Activated effector memory CD4-positive, alpha-beta T cell treated with anti-CD3 and anti-CD28 coated beads, Interleukin-2, amount 50 U/mL, for 16 hours (primary cell): ENCODE measurements around the gene SLC22A12.

Experiments
- DNase-seq: peaks from one replicate; pipeline ENCODE4 v3.0.0-alpha.2; 2020

The SLC22A12 gene

DNA sequence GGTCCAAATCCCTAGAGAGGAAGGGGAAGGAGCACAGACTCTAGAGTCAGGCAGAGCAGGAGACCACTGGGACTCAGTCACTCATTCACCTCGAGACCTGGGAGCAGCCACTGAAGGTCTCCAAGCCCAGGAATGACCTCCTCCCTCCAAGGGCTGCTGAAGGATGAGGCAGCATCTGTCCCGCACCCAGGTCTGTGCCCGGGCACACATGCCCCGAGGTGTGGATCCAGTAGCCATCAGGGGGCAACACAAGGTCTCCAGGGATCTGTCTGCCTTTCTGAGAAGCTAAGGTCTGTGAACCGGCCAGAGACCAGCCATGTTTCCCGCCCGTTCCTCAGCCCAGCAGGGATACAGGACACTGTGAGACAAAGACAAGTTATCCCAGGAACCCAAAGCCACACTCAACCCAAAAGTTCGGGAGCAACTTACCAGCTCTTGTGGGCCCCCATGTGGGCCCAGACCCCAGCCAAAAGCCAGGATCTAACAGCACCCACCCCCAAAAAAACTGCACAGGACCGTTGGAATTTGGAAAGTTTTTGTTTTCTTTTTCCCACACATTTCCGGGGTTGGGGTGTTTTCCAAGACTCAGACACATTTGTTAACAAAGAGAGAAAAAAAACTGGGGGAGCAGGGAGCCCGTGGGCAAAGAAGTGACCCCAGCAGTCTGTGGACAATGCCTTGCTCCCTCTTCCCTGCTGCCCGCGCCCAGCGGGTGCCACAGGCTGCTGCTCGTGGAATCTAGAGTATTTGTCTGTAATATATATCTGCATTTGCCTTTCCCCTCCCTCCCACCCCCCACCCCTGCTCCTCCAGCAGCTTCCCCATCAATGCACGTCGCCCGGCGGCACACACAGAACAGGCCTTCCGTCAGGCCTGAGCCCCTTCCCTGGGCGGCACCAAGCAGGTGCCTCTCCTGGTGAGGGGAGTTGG lies 14.9 kb downstream of the SLC22A12 start:
- DNase-seq: no peak

DNA sequence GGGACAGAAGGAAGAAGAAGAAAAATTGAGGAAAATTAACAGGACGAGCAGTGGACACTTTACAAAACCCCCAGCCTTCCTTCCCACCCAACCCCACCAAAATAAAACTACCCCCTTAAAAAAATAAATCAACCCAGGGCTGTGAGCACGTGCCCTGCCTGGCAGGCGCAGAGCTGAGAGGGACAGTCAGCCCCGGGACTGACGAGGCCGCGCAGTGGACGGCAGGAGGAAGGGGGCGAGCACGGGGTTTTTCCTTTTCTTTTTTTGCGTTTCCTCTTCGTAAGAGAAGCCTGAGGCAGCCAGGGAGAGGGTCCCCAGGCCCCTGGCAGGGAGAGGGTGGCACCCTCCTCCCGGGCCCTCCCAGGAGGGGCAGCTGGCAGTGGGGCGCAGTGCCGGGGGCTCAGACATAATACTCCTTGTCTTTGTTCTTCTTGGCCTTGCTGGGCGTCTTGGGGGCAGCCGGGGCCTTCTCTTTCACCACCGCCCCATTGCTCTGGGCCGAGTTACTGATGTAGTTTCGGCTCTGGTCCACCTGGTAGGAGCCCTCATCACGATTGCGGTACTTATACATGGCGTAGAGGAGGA lies 15.9 kb downstream of the SLC22A12 start:
- no peak for DNase-seq

DNA sequence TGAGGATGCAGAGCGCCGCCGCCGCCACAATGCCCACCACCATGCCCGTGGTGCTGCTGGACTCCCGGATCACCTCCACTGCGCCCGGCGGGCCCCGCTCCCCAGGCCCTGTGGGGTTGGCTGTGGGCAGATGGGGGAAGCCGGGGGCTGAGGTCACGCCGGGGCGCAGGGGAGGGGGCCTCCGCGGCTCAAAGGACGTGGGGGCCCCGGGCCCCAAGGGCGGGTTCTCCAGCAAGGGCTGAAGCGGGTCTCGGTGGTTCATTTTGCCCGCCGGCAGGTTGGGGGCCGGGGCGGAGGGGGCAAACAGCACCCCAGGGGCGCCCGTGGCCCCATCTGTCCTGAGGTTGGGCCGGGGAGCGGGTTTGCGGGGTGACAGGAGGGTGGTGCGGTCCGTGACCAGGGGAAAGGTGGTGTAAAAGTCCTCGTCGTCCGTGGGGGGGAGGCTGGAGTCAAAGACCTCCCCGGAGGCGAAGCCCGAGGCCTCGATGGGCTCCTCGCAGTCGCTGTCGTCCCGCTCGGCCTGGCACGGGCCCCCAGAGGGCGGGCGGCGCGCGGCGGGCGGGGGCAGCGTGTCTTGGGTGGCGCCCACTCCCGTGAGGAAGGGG lies 16.5 kb downstream of the SLC22A12 start:
- no peak for DNase-seq

DNA sequence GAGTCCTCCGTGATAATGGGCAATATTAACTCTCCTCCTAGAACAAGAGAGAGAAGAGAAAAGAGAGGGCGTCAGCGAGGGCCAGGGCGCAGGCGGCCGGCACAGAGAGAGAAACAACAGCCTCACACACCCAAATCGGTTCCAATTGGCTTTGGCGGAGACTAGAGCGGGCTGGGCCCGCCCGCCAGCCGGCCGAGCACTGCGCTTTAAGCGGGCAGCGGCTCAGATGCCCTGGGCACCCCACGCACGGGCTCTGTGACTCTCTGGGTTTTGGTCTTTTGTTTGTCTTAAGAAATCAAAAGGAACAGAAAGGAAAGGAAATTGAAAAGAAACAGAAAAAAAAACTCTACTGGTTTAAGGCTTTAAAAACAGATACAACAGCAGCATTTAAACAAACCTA lies 17.0 kb downstream of the SLC22A12 start:
- no peak for DNase-seq

DNA sequence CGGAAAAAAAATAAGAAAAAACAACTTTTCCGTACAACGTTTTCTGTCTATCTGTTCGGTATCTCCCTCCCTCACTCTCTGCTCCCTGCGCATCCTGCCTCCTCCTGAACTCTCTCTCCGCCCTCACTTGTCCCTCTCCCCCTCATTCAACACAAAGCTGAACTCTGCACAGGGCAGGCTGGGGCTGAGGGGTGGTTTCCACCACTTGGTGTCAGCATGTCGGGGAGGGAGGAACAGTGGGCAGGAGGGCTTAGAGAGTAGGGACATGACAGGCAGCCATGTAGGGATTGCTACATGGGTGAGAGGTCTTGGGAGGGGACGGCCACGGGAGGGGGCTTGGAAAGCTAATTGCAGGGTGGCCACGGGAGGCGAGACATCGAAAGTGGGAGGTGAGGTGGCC lies 17.6 kb downstream of the SLC22A12 start:
- no peak for DNase-seq

DNA sequence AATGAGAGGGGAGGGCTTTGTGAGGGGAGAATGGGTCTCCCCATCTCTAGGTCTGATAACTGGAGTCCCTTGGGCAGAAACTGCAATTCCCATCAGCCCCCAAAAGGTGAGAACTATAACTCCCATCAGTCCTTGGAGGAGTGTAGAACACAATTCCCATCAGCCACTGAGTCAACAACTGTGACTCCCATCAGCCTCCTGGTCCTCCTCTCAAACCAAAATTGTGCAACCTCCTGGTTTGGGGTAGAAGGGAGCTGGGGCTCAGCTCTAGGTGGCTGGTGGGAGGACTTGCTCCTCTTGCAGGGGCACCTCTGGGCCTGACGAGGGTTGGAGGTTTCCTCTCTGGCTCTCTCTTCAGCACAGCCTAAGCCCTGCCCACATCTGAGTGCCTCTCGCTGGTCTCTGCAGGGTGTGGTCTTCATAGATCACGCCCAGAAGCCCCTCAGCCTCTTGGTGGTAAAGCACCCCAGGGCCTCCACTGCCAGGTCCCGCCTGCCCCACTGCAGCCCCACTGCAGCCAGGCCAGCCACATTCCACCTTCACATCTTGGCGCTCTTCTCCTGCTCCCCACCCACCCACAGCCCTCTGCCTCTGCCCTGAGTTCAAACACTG lies 18.5 kb downstream of the SLC22A12 start:
- DNase-seq: no peak

DNA sequence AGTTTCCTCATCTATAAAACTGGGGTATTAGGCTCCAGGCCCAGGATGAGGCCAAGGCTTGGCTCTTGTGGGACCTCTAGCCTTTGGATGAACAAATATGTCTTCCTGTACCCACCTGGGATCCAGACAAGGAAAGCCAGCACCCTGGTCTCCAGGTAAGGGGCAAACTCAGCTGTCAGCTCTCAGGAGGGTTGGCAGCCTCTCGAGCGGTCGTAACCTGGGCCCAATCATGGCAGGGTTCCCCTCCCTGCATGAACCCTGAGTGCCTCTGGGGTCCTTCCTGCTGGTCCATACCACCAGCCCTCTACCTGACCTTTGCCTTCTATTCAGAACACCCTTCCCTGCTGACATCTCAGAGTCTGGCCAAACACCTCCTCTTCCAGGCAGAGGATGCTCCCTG lies 19.6 kb downstream of the SLC22A12 start:
- DNase-seq: no peak

DNA sequence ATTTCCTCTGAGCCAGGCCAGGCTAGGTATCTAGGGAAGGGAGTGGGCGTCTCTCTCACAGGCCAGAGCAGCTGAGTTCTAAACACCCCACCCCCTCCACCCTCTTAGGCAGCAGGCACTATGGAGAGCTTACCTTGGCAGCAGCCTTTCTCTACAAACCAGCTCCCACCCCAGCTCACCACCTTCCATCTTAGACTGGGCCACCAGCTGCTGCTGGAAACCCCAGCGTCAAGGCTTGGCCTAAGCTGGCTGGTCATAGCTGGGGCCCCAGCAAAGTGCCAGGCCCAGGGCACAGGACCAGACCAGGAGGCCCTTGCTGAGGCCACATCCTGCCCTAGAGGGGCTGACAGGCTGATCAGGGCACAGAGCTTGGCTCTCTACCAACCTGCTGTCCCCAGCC lies 20.2 kb downstream of the SLC22A12 start:
- DNase-seq: no peak

DNA sequence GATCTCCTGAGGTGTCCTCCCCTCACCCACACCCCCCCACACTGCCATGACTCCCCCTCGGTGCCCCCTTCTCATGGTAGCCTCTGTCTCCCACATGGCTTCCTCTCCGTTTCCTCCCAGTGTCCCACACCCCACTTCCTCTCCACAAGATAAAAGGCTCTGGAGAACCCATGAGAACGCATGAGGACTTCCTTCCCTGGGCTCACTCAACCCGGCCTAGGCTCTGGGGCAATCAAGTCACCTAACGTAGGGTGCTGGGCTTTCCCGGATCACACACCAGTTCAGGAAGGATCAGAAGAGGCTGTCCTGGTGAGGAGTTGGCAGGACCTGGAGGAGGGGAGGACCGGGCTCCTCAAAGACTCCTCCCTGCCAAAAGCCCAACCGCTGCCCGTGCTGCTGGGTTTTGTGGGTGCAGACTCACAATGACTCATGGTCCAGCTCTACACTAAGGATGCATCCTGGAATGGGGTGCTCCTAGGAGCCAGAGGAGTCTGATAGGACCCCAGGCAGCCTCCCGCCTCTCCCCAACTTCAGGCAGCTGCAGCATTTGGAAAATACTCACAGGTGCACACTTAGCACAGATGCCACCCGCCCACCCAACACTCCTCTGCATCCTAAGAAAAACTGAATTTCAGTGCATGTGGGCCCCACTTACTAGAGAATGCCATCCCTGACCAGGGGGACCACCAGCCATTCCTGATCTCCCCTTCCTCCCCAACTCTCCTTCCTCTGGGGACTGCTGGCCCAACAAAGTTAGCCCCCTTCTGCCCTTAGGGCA lies 21.0 kb downstream of the SLC22A12 start:
- DNase-seq: no peak

DNA sequence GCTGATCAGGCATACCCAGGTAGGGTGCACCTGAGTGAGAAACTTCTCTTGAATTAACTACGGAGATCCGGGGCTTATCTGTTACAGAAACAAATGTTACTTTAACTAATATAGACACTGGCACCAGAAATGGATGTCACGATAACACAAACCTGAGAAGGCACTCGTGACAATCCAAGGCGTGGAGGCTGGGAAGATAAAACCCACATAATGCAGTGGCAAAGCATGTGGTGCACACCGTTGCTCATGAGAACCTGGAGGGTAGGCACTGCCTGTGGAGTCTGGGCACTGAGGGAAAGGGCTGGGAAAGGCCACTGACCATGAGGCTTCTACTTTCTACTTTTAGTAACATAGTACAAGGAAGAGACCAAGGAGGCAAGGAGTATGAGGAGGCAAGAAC lies 22.6 kb downstream of the SLC22A12 start:
- DNase-seq: no peak

DNA sequence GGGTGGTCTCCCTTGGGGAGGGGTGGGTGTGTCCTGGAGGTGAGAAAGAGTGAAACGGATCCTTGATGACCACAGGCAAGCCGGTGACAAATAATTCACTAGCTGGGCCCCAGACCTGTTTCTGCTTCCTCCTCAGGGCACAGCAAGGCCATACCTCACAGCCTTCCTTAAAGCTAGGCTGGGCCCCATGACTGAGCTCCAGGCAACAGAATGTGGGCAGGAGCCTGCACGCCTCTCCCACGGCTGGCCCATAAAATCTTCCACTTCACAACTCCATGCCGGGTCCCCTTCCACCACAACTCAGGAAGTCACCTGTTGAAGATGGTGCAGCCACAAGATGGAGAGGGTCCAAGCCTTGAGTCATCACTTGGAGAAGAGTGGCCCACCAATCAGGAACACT lies 23.9 kb downstream of the SLC22A12 start:
- no peak for DNase-seq

DNA sequence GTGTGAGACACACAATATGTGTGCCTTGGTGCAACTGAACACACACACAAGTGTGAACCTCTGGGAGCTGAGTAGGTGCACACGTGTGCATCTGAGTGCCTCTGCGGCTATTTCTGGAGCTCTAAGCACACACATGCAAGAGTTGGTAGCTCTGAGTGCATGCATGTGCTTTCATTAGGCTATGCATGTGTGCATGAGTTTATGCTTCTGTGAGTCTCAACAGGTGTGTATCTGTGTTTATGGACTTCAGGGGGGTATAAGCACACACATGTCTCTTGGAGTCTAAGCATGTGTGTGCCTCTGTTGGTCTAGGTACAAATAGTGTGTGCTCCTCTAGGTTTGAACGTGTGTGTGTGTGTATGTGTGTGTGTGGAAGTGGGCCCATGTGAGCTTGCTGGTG lies 25.8 kb downstream of the SLC22A12 start:
- no peak for DNase-seq

DNA sequence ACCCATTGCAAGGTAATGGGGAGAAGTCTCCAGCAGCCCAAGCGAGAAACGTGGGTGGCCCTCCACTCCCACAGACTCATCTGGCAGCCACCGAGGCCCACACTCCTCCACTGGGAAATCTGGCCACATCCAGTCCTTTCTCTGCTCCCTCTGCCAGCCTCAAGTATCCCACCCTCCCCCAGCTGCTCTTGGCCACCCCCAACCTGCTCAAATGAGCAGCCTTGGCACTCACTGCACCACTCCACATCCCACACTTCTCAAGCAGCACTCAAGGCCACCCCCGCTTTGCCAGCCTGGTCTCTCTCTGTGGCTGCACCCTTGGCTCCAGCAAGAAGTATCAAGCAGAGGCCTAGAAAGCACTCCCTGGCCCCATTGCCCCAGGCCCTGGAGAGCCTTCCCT lies 28.2 kb downstream of the SLC22A12 start:
- no peak for DNase-seq

DNA sequence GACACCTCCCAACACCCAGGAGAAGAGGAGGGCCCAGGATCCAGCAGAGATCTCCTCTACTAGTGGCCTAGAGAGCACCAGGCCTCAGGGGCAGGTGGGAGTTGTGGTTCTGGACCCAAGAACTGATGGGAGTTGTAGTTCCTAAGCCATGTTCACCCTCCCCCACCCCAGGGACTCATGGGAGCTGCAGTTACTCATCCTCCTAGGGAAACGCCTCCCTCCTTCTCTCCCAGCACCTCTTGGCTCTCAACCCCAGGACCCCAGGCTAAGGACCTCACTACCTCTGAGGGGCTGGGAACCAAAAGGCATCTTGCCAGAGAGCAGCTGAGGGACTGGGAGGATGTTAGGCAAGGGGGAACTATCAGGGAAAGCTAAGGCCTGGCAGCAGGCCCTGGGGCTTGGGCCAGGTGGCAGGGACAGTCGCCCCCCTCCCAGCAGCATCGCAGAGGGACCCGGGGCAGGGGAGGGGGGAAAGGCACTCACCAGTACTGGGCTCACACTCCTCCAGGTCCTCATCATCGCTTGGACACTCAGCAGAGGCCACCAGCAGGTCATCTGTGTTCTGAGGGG lies 28.9 kb downstream of the SLC22A12 start:
- no peak for DNase-seq

DNA sequence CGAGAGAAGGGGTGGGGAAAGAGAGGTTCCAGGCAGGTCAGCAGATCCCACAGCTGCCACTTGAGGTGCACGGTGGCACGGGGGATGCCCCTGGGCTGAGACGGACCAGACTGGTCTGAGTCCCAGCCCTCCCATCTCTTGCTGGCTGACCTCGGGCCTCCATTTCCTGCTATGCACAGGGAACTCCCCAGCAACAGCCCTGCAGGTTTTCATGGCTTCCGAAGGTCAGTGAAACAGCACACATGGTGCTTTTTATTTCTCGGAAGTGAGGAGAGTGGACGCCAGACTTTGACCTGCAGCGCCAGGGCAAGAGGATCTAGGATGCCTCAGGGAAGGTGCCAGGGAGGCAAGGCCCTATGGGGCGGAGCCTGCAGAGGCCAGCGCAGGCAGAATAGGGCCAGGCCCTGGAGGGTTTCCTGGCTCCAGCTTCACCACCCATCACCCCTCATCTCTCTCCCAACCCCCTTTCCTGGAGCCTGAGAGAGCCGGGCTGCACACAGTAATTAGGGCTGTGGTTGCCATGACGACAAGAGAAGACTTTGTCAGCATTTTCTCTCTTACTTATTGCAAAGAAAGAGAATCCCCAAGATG lies 29.5 kb downstream of the SLC22A12 start:
- DNase-seq: no peak

DNA sequence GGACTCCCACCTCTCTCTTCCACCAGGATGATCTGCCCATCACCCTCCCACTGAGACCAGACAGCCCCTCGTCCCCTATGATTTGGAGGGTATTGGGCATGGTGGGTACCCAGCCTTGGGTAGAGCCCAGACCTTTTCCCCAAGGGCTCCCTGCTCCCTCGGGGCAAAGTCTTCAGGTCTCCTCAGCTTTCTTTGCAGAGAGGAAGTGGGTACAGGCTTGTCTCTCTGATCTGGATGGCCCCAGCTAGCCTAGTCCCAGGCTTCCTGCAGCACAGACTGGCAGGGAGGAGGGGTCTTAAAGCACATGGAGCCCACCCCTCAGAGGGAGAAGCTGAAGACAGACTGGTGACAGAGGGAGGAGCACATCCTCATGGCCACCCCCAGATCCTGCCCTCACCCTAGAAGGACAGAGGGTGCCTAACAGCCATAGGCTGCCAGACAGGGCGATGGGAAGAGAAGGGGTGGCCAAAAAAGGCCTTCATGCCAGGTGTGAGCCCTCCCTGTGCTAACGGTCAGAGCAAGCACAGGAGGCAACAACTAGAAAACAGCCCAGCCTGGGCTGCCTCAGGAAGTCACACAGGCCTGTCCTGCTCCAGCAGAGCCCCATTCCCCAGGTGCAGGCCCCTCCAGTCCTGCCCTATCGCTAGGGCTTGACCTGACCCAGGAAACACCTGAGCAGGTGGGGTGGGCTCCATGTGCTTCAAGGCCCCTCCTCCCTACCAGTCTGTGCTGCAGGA lies 30.4 kb downstream of the SLC22A12 start:
- no peak for DNase-seq

DNA sequence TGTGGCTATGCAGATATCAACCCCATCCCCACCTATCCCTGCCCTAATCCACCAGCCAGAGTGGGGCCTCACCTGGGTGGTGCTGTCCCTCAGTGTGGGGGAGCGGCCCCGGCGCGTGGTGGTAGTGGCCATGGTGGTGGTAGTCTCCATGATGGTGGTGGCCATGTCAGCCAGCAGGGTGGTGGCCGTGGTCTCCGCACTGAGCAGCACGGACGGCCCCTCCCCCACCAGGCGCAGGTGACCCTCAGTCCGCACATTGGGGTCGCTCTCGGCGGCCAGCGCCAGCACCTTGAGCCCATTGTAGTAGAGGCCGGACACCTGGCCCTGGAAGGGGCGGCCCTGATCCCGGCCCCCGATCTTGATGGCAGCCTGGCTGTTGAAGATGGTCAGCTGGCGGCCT lies 31.7 kb downstream of the SLC22A12 start:
- DNase-seq: no peak

DNA sequence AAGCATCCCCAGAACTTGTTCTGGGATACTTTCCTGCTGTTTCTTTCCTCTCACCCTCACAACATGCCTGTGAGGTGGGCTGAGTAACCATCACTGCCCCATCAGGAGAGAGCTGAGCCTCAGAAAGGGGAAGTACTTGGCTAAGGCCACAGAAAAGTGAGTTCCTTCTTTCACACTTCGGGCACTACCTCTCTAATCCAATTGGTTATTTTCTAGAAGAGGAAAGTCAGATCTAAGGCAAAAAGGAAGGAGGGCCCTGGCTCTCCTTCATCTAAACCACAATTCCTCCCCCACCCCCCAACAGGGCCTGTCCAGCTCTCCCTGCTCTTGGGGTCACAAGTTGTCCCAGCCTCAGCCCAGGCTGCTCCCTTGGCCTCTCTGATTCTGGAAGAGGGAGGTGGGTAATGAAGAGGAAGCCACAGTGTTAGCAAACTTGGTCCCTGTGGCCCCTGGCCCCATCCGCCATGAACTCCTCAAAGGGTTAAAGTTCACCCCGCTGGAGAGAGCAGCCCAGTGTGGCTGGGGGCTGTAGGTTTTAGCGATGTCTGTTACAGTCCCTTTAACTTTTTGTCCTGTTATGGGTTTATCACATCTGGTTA lies 34.0 kb downstream of the SLC22A12 start:
- no peak for DNase-seq

DNA sequence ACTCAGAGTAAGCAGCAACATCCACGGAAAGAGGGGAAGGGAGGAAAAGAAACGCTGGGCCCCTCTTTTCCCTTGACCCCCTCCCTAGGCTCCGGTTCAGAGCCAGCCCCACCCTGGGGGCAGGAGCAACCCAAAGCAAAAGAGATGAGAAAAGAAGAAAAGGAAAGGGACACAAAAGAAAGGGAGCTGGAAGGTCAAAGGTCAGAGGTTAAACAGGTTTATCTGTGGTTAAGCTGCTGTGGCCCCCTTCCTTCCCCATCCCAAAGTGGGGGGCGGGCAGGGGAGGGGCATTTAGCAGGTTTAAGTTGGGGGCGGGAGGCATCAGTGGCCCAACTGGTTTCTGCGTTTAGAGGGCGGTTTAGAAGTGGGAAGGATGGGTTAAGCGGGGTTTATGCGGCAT lies 35.6 kb downstream of the SLC22A12 start:
- no peak for DNase-seq

DNA sequence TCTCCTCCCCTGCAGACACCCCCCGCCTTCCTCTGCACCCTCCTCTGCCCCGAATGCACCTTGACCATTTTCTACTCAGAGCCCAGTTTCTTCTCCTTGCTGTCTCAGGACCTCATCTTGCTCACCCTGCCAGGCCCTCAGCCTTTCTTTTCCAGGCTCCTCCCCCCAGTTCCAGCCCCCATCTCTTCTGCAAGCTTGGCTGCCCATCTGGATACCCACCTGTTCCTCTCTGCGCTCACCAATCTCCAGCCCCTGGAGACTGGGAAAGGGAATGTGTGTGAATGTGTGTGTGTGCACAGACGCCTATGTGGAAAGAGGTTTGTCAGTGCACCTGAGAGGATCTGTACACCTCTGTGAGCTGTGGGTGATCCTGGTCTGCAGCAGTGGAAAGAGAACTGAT lies 36.4 kb downstream of the SLC22A12 start:
- no peak for DNase-seq

DNA sequence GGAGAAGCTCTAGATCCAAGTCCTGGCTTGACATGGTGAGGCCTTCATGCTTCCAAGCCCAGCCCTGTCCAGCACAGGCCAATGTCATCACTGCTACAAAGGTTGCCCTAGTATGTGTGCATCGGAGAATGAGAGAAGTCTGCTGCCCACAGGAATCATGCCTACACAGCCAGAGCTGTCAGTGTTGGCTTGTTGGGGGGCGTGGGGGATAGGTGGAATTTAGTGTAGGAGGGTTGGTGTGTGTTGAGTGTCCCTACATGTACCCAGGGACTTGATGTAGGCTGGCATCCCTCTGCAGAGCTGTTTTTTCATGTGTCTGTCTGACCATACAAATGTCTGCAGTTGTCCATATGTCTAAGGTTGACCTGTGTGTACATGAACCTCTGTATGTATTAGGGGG lies 37.6 kb downstream of the SLC22A12 start:
- DNase-seq: no peak
